Stimulated activated CD8-positive, alpha-beta memory T cell treated with anti-CD3 and anti-CD28 coated beads, Interleukin-12 subunit alpha, Interleukin-12 subunit beta, amount 100 ng/mL, for 24 hours (primary cell): ENCODE data around the gene GPR139.

ENCODE experiments used
- DNase-seq: peaks from one replicate; pipeline ENCODE4 v3.0.0-alpha.2; 2020; ENCODE audit errors: extremely low read depth

The GPR139 gene

GRCh38 chr16:20073203-20074098, at the start of gene GPR139:
GPR139 (minus strand) TSS chr16:20073890; CDS start chr16:20073616, 274 bp downstream.
- DNase-seq, result no peak

GRCh38 chr16:20122011-20122410, 48.3 kb upstream of the GPR139 start:
- DNase-seq, result no peak

DNA sequence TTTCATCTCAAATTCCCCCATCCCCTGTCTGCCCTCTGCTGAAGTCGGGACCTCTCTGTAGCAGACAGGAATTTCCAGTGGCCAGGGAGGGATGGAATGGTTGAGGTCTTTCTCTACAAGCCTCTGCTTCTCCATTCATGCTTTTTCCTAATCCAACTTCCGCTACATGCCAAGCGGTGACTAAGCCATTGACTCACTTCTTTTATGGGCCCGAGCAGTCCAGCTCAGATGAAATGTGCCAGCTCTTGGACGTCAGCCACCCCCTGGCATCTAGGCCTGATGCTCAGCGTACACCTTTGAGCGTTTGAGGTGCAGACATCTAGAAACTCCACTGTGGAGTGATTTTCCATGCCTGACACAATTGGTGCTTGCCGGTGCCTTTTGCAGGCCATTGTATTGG, 40.7 kb upstream of the GPR139 start:
- DNase-seq, result no peak

DNA sequence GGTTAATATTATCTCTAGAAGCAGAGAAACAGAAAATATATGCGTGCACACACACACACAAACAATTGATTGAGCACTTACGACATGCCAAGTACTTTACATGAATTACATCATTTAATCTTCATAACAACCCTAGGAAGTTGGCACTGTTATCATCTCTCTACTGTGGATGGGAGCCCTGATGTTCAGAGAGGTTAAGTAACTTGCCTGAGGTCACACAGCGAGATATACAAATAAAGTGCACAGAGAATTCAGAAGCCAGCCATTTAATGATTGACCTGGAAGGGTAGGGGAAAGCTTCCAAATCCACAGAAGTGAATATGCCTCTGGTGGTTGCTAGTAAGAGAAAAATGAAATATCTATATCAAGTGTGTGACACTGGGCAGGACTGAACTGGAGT, 37.5 kb upstream of the GPR139 start:
- DNase-seq, result no peak

DNA sequence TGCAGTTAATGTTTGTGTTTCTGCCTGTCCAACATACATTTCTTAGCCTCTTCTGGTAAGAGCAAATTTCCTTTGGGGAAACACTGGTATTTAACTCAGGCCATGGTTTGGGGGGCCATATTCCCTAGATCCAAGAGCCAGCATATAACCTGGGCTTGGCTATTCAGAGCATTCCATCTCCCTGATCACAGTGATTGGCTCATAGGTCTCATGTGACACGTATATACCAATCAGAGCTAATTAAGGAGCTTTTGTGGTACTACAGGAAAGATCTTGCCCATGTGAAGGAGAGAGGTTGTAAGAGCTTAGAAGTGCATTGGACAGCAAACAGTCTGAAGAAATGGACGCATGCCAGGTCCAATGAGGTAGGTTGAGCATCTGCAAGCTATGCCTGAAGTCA, 33.4 kb upstream of the GPR139 start:
- no peak for DNase-seq

GRCh38 chr16:20104563-20105183, 31.0 kb upstream of the GPR139 start:
- DNase-seq, result no peak

DNA sequence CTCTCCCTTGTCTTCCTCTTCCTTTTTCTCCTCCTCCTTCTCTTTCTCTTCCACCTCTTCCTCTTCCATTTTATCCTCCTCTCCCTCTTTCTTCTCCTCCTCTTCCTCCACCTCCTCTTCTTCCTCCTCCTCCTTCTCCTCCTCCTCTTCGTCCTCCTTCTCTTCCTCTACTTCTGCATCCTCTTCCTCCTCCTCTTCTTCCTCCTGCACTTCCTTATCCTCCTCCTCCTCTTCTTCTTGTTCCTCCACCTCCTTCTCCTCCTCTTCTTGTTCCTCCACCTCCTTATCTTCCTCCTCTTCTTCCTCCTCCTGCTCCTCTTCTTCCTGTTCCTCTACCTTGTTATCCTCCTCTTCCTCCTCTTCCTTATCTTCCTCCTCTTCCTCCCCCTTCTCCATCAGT, 28.8 kb upstream of the GPR139 start:
- DNase-seq, result no peak

- DNase-seq, result no peak
These were observed 28.3 kb upstream of the GPR139 start for GRCh38 chr16:20102021-20102420.

DNA sequence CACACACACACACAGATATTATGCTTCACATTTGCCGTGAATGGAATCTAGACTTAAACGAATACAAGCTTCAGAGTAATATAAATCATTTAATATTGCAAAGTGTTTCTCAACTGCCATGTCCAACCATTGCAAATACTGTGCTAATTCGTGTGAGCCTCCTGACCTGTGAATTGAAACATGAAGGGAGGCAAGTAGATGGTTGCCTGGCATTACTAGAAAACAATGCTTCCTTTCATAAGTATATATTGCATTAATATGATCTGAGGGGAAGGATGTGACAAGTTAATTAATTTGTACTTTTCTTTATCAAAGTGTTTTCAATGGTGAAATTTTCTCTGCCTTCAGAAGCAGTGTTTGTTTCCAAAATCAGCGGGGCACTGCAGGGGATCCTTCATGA, 25.7 kb upstream of the GPR139 start:
- DNase-seq, result no peak

- no peak for DNase-seq
These were observed 20.5 kb upstream of the GPR139 start for GRCh38 chr16:20094157-20094556.

DNA sequence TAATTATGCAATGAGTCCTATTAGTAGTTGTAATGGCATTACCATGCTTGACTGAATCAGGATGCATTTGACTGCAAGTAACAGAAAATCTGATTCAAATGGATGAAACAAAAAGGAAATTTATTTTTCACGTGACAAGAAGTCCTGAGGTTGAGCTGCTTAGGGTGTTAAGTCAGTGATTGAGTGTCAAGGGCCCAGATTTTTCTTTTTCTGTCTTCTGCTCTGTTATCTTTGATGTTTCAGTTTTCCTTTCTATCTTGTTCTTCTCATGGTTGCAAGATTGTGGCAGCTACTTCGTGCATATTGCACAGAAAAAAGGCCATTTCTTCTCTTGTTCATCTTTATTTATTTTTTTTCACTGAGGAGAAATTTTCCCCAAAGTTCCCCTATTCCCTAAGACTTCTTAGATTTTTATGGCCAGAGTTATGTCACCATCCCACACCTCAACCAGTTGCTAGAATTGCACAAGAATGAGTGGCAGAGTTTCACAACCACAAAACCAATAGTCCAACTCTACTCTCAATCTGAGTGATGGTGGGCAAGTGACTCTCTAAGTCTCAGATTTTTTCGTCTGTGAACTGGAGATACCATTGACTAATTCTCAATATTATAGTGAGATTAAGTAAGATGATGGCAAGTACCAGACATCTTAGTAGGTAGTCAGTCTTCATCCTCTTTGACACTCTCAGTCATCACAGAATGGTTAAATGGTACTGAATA, 15.7 kb upstream of the GPR139 start:
- no peak for DNase-seq

GRCh38 chr16:20084624-20085226, 11.0 kb upstream of the GPR139 start:
- DNase-seq, result no peak

DNA sequence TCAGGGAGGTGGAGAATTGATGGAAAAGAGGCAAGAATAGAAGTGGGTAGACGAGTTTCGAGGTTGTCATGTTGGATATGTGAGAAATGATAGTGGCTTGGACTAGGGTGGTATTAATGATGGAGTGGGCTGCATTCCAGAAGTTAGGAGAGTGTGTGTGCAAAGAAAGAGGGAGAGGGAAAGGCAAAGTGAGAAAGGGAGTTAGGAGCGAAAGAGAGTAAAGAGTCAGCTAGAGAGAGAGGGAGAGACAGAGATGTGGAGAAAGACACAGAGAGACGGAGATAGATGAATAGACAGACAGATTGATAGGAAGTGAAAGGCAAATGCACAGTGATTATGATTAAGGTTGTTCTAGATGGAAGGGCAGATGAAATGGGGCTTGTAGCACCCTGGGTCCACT, 5.4 kb upstream of the GPR139 start:
- DNase-seq, result no peak

DNA sequence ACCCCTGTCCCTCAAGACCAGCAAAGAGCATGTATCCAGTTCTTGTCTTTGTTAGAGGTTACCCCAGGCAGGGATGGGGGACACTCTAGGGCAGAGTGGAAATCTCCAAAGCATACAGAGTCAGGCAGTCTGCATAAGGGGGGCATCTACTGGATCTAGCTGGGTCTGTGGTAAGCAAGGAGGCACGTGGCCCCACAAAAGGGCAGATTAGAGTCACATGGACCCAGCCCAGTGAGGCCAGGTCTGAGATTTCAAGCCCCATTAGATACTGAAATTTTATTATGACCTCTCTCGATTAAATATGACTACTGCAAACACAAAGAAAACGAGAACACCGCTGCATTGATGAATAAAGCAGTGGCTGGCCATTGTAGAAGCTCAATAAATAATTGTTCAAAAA, 1.6 kb upstream of the GPR139 start:
- no peak for DNase-seq

DNA sequence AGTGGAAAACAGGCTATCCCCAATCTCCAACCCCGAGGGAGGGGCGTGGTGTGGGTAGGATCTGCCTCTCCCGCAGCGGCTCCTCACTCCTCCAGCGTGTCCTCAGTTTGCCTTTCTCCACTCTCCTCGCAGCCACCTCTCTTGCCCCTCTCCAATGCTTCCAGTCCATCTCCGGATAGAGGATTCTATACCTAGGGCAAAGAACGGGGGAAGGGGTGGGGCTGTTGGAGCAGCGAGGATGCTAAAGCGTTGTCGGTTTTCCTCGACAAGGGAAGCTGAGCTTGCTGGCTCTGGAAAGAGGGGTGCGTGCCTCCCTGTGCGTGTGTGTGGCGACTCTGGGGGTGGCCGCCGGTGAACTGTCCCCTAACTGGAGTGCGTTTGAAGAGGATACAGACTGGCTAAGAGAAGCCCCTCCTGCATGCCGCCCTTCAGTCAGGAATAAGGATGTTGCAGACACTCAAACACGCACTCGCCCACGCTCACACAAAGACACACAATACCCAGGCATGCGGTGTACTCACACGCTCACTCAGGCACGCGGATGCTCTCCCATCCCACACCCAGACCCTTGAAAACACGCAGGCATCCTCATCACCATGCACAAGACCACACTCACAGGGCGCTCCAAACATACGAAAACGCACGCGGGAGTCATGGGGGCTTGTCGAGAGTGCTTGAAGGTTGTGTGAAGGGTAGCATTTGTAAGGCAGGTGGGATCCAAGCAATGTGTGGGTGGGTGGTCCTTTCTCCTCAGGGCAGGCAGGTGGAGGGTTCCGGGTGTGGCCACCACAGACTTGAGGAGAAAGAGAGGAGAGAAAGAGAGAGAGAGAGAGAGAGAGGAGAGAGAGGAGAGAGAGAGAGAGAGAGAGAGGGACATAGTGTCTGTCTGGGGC, 655 bp upstream of the GPR139 start:
- no peak for DNase-seq

GRCh38 chr16:20072874-20073202, 852 bp downstream of the GPR139 start:
- DNase-seq, result no peak

- no peak for DNase-seq
These were observed 1.4 kb downstream of the GPR139 start for GRCh38 chr16:20072146-20072873.

DNA sequence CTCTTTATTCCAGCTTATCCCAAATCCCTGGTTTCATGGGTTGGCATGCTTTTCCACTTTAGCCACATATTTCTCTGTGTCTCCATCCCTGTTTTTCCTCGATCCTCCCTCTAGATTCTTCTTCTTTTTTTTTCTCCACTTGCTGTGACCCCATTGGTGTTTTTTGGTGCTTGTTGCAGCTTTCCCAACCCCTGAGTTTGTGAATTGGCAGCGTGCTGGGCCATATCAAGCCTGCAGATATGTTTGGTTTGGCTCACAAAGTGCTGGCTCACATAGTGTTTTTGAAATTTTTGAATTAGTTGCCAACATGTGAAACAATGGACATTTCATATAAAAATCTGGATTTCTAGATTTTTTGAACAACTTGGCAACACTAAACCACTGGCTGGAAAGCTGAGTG, 8.8 kb downstream of the GPR139 start:
- no peak for DNase-seq

DNA sequence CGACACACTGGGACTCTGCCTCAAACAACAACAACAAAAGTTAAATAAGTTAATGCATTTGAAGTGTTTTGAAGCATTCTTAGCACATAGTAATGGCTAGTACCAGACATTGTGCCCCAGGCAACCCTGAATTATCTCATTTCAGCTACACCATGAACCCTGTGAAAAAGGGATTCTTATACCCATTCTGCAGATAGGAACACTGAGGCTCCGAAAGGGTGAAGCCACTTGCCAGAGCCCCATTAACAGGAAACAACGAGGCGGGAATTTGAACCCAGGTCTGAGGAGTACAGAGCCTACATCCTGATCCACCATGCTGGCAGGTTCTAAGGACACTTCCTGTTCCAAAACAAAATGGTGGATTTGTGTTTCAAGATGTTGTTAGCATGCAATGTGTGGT, 9.2 kb downstream of the GPR139 start:
- no peak for DNase-seq

- DNase-seq, result no peak
These were observed 12.6 kb downstream of the GPR139 start for GRCh38 chr16:20061132-20061531.

DNA sequence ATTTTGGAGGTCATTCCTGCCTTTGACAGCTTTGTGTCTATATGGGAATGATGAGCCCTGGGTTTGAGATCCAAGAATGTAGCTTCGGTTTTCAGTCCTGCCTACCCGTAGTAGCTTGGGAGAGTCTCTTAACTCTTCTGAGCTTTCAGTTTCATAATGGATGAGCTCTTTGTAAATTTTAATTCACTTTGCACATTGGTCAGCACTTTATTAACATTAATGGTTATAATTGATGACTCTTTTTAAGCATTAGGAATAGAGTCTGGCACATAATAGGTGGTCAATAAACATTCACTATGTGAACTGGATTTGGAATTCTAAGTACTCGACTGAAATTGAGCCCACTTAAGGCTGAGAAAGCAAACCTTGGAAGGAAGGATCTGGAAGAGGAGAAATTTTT, 17.3 kb downstream of the GPR139 start:
- no peak for DNase-seq
